SK-N-MC (cell line): ENCODE data around the gene RNF17.

Experiments used
- EZH2 ChIP-seq: fragments of 200-600 bp; sonication (generic); IDR thresholded peaks from one replicate; pipeline ENCODE4 v1.6.1; 2017; ENCODE audit warnings: antibody characterized with exemption
- POLR2AphosphoS5 ChIP-seq: IDR thresholded peaks from 2 replicates; pipeline ENCODE4 v1.6.1; 2012; ENCODE audit warnings: mild to moderate bottlenecking, low read depth, low read length, borderline replicate concordance

DNA sequence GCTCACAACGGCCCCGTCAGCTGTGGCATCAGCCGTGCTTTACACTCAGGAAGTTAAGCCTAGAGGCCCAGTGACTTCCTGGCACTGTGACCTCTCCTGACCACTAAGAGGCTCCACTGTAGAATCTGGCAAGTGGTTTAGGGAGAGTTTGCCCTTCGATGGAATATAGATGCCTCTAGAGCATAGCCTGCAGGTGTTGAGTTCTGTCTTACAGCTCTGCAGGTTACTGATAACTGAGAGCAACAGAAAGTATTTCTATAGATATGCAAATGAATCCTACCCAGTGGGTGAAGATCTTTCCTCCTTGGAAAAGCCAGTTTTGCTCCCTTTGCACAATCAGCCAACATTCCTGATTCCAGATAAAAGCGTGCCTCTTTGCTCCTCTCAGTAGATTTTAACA, 48.0 kb upstream of the RNF17 start:
- TF ChIP-seq POLR2AphosphoS5, result no peak
- TF ChIP-seq EZH2, result no peak
